Fibroblast of skin of right biceps (primary cell): ENCODE measurements around the gene NAV2.
A peak's percentile ranks its signal among the peaks of the same experiment; 100 is the strongest.

Experiments
- DNase-seq: peaks from one replicate; pipeline ENCODE4 v3.0.0-alpha.2; 2013

Gene NAV2, protein sequence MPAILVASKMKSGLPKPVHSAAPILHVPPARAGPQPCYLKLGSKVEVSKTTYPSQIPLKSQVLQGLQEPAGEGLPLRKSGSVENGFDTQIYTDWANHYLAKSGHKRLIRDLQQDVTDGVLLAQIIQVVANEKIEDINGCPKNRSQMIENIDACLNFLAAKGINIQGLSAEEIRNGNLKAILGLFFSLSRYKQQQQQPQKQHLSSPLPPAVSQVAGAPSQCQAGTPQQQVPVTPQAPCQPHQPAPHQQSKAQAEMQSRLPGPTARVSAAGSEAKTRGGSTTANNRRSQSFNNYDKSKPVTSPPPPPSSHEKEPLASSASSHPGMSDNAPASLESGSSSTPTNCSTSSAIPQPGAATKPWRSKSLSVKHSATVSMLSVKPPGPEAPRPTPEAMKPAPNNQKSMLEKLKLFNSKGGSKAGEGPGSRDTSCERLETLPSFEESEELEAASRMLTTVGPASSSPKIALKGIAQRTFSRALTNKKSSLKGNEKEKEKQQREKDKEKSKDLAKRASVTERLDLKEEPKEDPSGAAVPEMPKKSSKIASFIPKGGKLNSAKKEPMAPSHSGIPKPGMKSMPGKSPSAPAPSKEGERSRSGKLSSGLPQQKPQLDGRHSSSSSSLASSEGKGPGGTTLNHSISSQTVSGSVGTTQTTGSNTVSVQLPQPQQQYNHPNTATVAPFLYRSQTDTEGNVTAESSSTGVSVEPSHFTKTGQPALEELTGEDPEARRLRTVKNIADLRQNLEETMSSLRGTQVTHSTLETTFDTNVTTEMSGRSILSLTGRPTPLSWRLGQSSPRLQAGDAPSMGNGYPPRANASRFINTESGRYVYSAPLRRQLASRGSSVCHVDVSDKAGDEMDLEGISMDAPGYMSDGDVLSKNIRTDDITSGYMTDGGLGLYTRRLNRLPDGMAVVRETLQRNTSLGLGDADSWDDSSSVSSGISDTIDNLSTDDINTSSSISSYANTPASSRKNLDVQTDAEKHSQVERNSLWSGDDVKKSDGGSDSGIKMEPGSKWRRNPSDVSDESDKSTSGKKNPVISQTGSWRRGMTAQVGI (N-terminal part only)

DNA sequence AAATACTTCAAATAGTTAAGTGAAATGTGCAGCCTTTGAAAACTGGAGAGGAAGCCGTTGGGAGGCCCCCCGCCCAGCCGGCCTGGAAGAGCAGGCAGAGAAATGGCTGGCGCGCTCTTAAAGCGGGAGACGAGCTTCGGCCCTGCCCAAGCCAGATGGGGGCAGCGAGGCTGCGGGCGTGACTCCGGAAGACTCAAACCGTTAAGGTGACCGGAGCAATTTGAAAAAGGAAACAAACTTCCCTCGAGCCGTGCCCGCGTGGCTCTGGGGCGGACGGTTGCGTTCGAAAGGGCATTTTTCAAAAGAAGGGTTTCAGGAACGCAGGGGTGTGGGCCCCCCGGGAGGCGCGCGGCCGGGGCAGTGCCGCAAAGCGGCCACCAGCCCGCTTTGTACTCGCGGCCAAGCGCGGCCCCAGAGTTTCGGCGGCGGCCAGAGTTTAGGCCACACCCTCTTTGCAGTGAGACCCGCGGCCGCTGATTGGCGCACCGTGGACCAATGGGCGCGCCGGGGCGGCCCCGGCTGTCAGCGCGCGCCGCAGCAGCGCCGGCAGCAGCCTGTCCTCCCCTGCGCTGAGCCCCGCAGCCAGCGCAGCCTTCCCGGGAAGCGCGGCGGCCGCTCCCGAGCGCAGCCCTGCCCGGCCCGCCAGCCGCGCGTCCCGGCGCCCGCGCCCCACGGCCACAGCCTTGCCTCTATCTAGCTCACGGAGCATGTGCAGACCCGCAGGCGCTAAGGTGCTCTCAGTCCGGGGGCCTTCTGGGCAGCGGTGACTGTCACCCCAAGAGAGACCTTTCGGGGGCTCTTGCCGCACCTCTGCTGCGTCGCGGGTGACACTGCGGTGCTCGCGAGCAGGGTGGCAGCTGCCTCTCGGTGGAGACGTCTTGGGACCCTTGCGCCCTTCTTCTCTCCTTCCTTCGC is at the start of gene NAV2:
NAV2 (plus strand) TSS at position 557 of the 915 bp plus-strand sequence. CDS start 859 bp downstream, outside the sequence.
- DNase-seq, result peak; percentile 95

DNA sequence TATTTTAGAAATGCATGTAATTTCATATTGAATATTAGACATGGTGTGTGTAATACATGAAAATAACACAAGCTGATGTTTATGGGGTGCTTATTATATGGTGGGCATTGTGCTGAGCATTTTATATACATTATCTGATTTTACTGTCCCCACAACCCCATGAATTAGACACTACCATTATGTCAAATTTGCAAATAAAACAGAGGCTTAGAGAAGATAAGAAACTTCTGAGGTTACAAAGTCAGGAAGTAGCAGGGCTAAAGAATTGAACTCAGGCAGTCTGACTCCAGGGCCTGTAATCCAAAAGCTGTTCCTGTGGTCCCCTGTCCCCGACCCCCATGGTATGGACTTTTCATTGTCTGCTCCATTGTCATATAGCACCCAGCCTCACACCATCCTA is 49.4 kb upstream of the NAV2 start:
- DNase-seq, result no peak

DNA sequence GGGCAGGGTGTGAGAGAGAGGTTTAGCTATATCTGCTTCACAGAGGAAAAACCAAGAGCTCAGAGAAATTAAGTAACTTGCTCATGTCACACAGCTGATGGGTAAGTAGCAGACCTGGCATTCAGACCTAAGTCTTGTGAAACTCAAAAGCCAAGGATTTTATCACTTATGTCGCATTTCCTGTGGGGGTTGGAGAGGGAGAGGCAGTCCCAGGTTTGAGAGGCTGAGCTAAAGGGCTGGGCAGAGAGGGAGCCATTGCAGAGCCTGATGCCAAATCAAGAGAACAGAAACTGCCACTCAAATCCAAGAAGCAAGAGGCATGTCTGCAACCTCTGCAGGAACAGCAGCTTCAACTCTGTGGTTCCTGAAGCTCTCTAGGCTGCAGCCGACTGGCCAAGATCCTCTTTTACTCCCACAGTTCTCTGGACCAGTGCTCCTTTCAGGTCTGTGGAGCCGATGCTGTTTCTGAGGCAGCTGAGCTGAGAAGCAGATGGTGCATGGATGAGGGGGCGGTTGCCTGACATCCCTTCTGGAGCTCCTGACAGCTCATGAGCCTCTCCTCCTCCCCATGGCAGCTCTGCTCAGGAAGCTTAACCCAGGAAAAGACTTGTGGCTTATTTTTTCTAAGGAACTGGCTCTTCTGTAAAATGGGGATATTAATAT is 47.6 kb upstream of the NAV2 start:
- DNase-seq, result peak; percentile 72

DNA sequence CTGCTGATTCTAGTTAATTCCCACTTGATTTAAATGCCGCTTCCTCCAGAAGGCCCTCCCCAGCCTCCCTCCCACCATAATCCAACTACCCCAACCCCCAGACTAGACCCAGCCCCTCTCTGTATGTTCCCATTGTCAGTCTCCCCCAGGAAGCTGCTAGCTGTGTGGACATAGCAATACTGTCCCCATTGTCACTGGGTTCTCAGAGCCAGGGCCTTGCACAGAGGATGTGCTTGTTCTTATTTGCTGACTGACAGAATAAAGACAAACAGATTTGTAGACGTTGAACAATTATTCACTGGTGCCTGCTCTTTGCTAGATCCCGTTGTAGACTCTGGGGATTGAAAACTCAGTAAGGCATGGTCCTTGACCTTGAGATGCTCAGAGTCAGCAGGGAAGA is 45.7 kb upstream of the NAV2 start:
- DNase-seq, result no peak

DNA sequence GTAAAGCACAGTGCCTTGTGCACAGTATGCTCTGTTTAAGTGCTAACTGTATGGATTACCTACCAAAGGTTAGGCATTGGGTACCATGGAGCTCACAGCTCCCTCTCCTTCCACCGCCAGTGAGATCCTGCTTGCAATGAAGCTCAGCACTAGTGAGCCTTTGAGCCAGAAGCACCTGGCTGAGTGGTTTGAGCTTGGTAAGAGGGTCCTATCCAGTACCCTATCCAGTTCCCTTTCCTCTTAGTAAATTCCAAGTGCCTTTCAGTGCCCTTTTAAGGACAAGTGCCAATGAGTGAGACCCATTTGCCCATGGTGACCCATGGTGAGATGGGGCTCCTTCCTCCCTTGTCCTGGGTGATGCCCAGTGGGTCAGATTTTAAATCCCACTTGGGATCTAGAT is 43.1 kb upstream of the NAV2 start:
- DNase-seq, result no peak

DNA sequence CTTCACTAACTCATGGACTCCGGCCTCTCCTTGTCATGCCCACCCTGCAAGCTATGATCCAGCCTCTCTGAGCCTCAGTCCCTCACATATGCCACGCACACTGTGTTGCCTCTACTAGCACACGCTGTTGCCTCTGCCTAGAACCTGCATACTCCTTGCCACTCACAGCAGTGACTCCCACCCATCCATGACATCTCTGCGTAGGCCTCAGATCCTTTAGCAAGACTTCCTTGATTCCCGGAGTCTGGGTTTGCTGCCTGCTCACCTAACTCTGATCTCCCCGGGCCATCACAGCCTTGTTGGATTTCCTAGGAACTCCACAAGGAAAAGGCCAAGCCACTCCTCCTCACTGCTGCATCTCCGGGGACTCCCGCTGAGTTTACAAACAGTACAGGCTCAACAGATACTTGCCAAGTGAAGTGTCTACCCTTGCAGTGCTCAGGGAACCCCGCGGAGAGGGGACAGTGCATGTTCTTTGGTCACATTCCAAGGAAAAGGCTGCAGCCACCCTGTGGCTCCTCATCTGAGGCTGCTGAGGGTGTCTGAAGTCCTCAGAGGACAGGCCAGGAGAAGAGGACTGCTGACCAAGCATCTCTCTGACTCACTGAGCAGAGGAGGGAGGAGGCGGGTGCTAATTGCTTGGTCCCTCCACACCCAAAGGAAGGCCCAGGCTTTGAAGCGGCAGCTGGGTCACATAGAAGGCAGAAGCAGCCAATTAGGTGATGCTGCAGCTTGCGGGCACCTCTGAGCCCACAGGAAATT is 42.4 kb upstream of the NAV2 start:
- peak; percentile 63 for DNase-seq

DNA sequence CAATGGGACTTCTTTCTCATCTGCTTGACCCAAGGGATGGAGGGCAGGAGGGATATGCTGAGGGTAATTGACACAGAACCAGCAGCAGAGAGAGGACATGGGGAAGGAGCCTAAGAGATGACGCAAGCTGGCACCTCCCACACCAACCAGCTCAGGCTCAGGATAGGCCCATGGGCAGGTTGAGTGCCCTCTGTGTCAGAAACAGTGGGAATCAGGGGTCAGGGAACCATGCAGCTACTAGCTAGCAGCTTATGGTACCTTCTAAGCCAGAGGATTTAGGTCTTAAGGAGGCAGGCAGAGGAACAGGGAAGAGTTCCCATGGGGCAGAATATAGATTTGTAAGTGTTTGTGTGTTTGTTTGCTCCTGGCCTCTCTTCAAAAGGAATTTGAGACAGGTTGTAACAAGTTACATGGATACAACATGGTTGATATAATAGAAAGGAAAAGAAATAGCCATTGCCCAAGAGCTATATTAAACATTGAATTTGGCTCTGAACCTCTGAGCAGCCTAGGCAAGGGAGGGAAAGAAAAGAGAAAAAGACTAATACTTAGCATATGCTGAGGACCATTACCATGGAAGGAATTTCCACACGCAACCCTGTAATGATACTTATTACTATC is 39.9 kb upstream of the NAV2 start:
- DNase-seq, result no peak

DNA sequence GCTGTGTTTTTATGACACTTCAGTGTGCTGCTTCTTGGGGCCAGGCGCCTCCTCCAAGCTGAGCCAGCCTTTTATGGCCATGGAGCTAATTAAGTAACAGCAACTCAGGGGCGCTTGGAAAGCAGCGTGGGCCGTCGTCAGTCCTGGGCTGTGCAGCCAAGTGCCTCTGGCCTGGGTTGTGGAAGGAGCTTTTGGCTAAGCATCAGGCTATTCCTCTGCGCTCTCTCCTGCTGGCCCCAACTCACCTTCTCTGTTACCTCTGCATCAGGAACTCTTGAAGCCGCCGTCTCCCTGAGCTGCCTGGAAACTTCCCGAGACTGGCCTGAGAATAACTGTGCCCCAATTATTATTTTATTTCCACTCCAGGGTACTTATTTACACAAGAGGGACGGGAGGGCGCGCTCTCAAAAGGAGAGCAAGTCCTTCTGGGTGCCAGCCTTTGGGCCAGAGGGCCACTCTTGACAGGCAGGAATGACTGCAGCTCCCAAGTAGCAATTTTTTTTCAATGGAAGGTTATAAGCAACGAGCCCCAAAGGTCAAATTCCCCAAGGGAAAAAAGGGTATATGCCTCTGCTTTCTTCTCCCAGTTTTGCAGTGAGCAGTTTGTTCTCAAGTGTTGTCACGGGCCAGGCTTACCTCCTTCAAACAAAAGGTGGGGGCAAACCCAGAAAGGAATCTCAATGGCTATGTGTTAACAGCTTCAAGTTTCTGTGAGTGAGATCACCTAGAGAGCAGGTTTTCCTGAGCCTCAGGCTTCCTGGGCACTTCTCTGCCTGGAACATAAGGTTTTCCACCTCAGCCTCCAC is 38.5 kb upstream of the NAV2 start:
- DNase-seq, result peak; percentile 46

DNA sequence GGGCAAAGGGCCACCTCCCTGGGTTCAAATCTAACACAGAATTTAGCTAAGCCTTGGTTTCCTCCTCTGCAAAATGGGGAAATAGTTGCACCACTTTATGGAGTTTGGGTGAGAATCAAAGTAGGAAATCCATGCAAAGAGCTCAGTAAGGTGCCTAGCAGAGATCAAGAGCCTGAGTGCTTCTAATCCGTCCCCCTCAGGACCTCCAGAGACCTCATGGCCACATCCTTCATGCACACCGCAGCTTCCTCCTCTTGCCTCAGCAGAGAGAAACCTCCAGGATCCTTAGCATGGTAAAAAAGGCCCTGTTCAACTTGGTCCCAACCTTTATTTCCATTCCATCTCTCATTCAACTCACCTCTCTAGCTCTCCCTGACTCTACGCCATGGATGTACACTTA is 37.8 kb upstream of the NAV2 start:
- DNase-seq, result no peak

DNA sequence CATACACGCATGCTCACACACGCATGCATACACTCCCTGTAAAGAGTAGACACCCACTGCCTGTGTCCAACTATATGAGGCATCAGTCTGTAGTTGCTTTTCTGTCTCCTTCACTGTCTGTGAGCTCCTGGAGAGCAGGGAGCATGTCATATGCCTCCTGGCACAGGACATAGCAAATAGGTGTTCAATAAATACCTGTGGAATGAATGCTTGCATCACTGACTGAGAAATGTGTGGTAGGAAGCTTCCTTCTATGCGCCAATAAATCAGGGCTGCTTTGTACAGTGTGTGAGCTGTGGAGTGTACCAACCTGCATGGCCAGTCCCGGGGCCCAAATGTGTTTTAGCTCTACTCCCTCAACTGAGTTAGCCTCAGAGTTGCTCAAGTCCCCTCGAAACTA is 37.2 kb upstream of the NAV2 start:
- DNase-seq, result no peak

DNA sequence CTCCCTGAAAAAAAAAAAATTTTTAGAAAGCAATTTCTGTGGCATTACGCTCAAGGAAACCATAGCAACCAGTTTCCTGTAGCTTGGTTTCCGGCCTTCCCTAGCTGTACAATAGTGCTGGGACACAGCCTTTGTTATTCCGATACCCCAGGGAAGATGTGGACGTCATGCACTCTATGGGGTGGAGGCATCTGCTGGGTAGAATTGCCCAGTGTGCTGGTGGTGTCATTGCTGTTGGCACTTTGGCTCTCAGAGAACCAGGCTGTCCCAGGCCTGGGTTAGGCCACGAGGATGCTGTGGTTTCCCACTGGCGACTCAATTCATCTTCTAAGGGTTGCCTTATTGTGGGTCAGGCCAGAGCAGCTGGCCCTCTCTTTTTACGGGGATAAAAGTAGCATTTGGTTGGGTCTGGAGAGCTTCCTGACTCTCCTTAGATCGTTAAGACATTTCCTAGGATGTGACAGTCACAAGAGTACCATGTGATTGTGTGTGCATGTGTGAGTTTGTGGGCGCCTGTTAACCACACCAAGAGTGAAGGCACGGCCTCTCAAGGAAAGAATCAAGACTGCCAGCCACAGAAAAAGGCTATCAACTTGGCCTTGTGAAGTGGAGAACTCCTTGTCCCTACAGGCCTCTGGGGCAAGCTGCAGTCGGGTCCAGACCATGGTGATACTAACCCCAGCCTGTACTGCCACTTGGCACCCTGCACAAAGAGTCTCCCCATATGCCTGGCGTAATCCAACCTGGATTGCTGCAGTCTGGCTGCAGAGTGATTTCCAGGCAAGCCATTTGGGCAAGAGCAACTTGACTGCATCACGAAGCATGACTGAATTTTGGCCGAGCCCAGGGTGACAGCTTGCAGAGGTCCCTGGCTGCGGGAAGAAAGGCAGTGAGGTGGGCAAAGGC is 35.9 kb upstream of the NAV2 start:
- DNase-seq, result no peak

DNA sequence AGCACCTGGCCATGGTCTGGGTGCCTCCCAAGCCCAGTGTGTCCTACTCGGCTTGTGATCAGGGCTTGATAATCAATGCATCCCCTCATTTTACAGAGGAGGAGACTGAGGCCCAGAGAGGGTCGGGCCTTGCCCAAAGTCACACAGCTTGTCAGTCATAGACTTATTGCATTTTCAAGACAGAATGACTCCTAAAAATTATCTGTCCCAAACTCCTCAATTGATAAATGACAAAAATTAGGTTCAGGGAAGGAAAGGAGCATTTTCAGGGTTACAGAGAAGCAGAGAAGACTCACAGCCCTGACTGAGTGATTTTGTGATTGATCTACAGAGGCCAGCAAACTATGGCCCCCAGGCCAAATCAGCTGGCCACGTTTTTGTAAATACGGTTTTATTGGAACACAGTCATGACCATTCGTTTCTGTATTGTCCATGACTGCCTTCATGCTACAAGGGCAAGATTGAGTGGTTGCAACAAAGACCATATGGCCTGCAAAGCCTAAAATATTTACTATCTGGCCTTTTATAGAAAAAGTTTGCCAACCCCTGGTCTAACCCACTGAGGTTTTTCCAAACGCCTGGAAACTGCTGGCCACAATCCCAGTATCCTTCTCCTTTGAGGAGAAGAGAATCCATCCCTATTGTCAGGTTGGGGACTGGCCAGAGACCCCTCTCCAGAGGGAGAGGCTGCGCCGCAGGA is 35.1 kb upstream of the NAV2 start:
- no peak for DNase-seq

DNA sequence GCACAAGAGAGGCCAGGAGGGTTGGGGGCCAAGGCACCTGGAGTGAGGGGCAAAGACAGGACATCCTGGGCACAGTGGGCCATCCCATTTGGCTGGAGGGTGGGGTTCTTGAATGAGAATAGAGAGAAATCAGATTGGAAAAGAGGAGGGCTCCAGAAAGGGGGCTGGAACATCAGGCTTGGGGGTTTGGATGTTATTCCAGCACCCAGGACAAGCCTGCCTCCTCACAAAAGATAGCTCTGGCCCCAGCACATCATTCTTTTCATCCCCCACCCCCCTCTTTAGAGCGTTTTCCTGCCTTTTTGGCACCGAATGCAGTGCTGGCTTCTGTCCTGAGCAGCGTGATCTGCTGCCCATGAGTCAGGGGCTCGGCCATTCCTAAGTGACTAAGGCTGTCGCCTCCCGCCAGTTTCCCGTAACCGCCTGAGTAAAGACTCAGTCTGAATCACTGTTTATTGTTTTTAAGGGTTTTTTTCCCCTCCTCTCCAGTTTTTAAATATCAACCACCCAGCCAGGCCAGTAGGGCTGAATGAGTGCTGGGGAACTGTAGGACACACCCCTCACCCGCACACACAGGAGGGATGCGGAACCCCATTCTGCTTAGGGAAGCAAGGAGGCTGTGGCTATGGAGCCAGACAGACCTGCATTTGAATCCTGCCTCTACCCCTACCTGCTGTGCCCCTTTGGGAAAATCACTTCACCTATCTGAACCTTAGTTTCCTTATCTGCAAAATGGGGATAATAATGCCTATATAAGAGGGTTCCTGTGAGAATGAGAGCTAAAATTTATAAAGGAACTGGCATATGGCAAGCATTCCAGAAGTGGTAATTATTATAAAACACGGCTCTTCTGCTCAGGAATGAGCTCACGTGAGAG is 32.4 kb upstream of the NAV2 start:
- DNase-seq, result peak; percentile 100

DNA sequence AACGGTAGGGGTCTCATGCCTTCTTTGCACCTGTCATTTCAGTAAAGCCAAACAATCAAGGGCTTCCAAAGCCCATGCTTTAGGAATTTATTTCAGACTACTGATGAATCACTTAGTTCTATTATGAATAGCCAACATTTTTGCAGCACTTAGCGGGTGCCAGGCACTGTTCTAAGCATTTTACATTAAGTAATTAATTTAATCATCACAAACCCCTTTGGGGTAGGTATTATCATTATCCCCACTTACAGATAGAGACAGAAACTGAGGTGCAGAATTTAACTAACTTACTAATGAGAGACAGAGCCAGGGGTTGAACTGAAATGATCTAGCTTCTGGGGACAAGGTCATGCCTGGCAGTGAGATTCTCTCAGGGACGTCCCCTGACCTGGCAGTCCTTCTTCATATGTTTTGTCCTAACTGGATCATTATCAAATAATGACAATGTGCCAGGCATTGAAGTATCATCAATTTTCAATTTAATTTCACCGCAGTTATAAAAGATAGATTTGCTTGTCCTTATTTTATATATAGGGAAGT is 31.7 kb upstream of the NAV2 start:
- peak; percentile 45 for DNase-seq

DNA sequence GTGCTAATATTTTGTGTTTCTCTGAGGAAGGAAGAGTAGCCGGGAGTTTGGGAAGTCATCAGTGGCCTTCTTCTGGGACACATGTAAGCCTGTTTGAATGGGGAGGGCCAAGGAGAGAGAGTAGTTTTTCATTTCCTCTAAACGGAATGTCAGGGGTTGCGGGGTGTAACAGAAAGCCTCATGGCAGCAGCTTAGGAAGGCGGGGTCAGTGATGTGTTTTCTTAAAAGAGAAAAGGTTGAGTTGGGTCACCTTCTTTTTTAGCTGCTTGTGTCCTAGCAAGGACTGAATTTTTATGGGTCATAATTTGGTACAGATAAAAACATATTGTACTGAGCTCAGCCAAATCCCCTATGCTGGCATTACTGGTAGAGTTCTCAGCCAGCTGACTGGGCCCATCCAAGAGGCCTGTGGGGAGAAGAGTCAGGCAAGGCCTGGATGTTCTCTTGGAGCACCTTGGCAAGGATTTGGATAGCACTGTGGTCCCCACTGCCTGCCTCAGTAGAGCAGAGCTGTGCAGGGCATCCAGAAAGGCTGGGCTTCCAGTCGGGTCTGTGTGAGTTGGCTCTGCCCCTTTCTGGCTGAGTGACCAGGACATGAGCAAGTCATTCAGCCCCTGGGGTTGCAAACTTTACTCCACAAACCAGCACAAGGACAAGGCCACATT is 29.4 kb upstream of the NAV2 start:
- DNase-seq, result no peak

DNA sequence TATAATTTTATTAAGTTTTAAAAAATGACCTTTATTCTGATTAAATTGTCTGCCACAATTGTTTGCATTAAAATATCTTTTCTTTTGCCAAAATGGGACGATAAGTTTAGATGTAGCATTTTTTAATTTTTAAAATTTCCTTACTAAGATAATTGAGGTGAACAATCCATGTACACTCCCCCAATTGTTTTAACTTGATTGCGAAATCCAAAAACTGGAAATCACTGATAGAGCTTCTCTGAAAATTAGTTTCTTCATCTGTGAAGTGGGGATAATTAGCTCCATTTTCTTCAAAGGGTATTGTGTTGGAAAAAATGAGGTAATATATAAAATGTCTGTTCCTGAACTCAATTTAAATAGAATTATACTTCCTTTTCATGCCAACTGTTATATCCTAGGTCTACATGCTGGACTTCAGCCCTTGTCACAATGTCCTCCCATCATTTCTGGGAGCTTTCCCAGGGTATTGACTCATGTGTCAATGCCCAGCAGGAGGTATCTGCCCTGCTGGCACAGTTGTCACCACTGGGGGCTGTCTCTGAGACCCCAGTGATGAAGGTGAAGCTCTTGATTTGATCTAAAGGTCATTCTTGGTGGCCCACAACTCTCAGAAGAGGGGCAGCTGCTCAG is 28.7 kb upstream of the NAV2 start:
- no peak for DNase-seq
